Neural cell (in vitro differentiated cells): ENCODE measurements around the gene WDR20. TPM values are rescaled to one million over a fixed set of nuclear protein-coding genes. Genes with fewer than 3 reads are reported as not detected.
"Not testable (repeated sequence)": the region's sequence is repeated elsewhere in the genome, so short reads cannot be mapped to it uniquely, and the experiment has no call there.

Experiments
- H2AFZ ChIP-seq: fragments of 200-600, 300-800 bp; sonication (generic), shearing (Covaris generic); 2 replicates; pipeline ENCODE4 v1.6.0; 2014; ENCODE audit warnings: low read depth, mild to moderate bottlenecking, antibody characterized with exemption, low read length, moderate library complexity
- H3F3A ChIP-seq: fragments of 200-600 bp; shearing (Covaris generic); 2 replicates; pipeline ENCODE4 v1.6.1; 2016; ENCODE audit warnings: mild to moderate bottlenecking, moderate library complexity, mixed read lengths, antibody characterized with exemption, low read length; ENCODE audit not compliant: insufficient read depth, poor library complexity, severe bottlenecking
- H3K27ac ChIP-seq: fragments of 200-600, 300-800 bp; sonication (generic), shearing (Covaris generic); 2 replicates; pipeline ENCODE4 v1.5.1; 2014; ENCODE audit warnings: mild to moderate bottlenecking, low read length, moderate library complexity
- H3K27me3 ChIP-seq: fragments of 300-800, 200-600 bp; sonication (generic), shearing (Covaris generic); 2 replicates; pipeline ENCODE4 v1.6.0; 2014; ENCODE audit warnings: mild to moderate bottlenecking, low read depth, low read length, moderate library complexity; ENCODE audit not compliant: insufficient read depth
- H3K36me3 ChIP-seq: fragments of 300-800, 200-600 bp; sonication (generic), shearing (Covaris generic); 2 replicates; pipeline ENCODE4 v1.5.1; 2014; ENCODE audit warnings: mild to moderate bottlenecking, antibody characterized with exemption, low read length, moderate library complexity; ENCODE audit not compliant: insufficient read depth
- H3K4me2 ChIP-seq: fragments of 300-800, 200-600 bp; sonication (generic), shearing (Covaris generic); 2 replicates; pipeline ENCODE4 v1.6.0; 2014; ENCODE audit warnings: mild to moderate bottlenecking, low read length
- H3K4me3 ChIP-seq: fragments of 300-800, 200-600 bp; sonication (generic), shearing (Covaris generic); 2 replicates; pipeline ENCODE4 v1.5.1; 2014; ENCODE audit warnings: mild to moderate bottlenecking, low read length, moderate library complexity
- H3K79me2 ChIP-seq: fragments of 200-600 bp; shearing (Covaris generic); replicated peaks from 2 replicates; pipeline ENCODE4 v1.6.0; 2014; ENCODE audit warnings: mild to moderate bottlenecking, low read length, moderate library complexity; ENCODE audit not compliant: insufficient read depth
- H3K9ac ChIP-seq: fragments of 300-800, 200-600 bp; sonication (generic), shearing (Covaris generic); 2 replicates; pipeline ENCODE4 v1.6.1; 2016; ENCODE audit warnings: mild to moderate bottlenecking, low read length, mixed read lengths
- H3K9me2 ChIP-seq: fragments of 200-600 bp; shearing (Covaris generic); 2 replicates; pipeline ENCODE4 v1.6.1; 2016; ENCODE audit warnings: mild to moderate bottlenecking, low read length, mixed read lengths; ENCODE audit not compliant: insufficient read depth
- H3K9me3 ChIP-seq: fragments of 200-600, 300-800 bp; sonication (generic), shearing (Covaris generic); 2 replicates; pipeline ENCODE4 v1.6.1; 2016; ENCODE audit warnings: mild to moderate bottlenecking, mixed run types, low read length, moderate library complexity, mixed read lengths
- H4K20me1 ChIP-seq: fragments of 200-600 bp; shearing (Covaris generic); 2 replicates; pipeline ENCODE4 v1.6.1; 2016; ENCODE audit warnings: mild to moderate bottlenecking, mixed run types; ENCODE audit not compliant: insufficient read depth
- CTCF ChIP-seq: fragments of 450-650 bp; IDR thresholded peaks from 2 replicates; pipeline ENCODE4 v1.5.1; 2014; ENCODE audit warnings: antibody characterized with exemption, mild to moderate bottlenecking, moderate library complexity; ENCODE audit not compliant: poor library complexity, severe bottlenecking
- EP300 ChIP-seq: fragments of 450-650 bp; conservative IDR thresholded peaks from 2 replicates; pipeline ENCODE4 v1.6.1; 2014; ENCODE audit warnings: antibody characterized with exemption, mild to moderate bottlenecking, moderate library complexity; ENCODE audit not compliant: poor library complexity, severe bottlenecking
- EZH2 ChIP-seq: fragments of 200-600, 300-800 bp; shearing (Covaris generic), sonication (generic); IDR thresholded peaks from 2 replicates; pipeline ENCODE4 v1.6.1; 2014; ENCODE audit warnings: antibody characterized with exemption, low read length, borderline replicate concordance, mild to moderate bottlenecking; ENCODE audit not compliant: insufficient read depth, poor library complexity, severe bottlenecking
- MXI1 ChIP-seq: fragments of 450-650 bp; conservative IDR thresholded peaks from 2 replicates; pipeline ENCODE4 v1.6.1; 2014; ENCODE audit warnings: antibody characterized with exemption, mild to moderate bottlenecking; ENCODE audit not compliant: poor library complexity, severe bottlenecking
- POLR2AphosphoS5 ChIP-seq: IDR thresholded peaks from 2 replicates; pipeline ENCODE4 v1.6.1; 2012
- RAD21 ChIP-seq: fragments of 450-650 bp; conservative IDR thresholded peaks from 2 replicates; pipeline ENCODE4 v1.6.1; 2014; ENCODE audit warnings: antibody characterized with exemption, mild to moderate bottlenecking, moderate library complexity
- REST ChIP-seq: IDR thresholded peaks from 2 replicates; pipeline ENCODE4 v1.6.1; 2012; ENCODE audit warnings: borderline replicate concordance
- SMC3 ChIP-seq: fragments of 450-650 bp; conservative IDR thresholded peaks from 2 replicates; pipeline ENCODE4 v1.6.1; 2014; ENCODE audit warnings: antibody characterized with exemption, mild to moderate bottlenecking, moderate library complexity; ENCODE audit not compliant: poor library complexity
- TAF1 ChIP-seq: IDR thresholded peaks from 2 replicates; pipeline ENCODE4 v1.6.1; 2012; ENCODE audit warnings: low read depth
- polyA plus RNA-seq: library from polyadenylated mRNA; depleted of rRNA; stranded (reverse); fragments of >200 nt; gene quantifications from 2 replicates; pipeline ENCODE4 v1.2.3, GENCODE V29; 2014

WDR20 gene
- polyA plus RNA-seq, 1 donor from 2014 or later, result 28.6 TPM

- TF ChIP-seq REST (no peak), CTCF (no peak), POLR2AphosphoS5 (no peak), TAF1 (no peak), MXI1 (no peak), EZH2 (no peak), EP300 (no peak), RAD21 (no peak), SMC3 (no peak)
- no peaks in the 10 kb centered on the region for H3K79me2 ChIP-seq
- H4K20me1 ChIP-seq, result no peaks in the 10 kb centered on the region
- H2AFZ ChIP-seq, result no peak overlapping the region
- H3K4me2 ChIP-seq, result no peak overlapping the region
- no peaks in the 10 kb centered on the region for H3K9me3 ChIP-seq
- H3F3A ChIP-seq, result no peaks in the 10 kb centered on the region
- no peak overlapping the region for H3K27ac ChIP-seq
- H3K9me2 ChIP-seq, result no peaks in the 10 kb centered on the region
- H3K9ac ChIP-seq, result no peak overlapping the region
- H3K36me3 ChIP-seq, result no peaks in the 10 kb centered on the region
- H3K4me3 ChIP-seq, result no peak overlapping the region
- no peaks in the 10 kb centered on the region for H3K27me3 ChIP-seq
Observed at GRCh38 chr14:102239231-102239630, 99.5 kb downstream of the WDR20 start.

- H4K20me1 ChIP-seq, H3K9ac ChIP-seq, H3K9me3 ChIP-seq, H2AFZ ChIP-seq, H3K79me2 ChIP-seq, H3K9me2 ChIP-seq, H3K27ac ChIP-seq, H3K36me3 ChIP-seq, H3F3A ChIP-seq, H3K4me3 ChIP-seq, H3K4me2 ChIP-seq, H3K27me3 ChIP-seq: not testable (repeated sequence)
Observed at GRCh38 chr14:102240481-102240880, 100.8 kb downstream of the WDR20 start.

- Histone ChIP-seq H3K9me3 (no peaks in the 10 kb centered on the region), H3K27me3 (no peaks in the 10 kb centered on the region), H3K36me3 (no peaks in the 10 kb centered on the region), H3K9ac (no peak overlapping the region), H3K4me3 (no peak overlapping the region), H4K20me1 (no peaks in the 10 kb centered on the region), H3K27ac (no peak overlapping the region), H3K4me2 (no peak overlapping the region), H2AFZ (no peak overlapping the region), H3K79me2 (no peaks in the 10 kb centered on the region), H3K9me2 (no peaks in the 10 kb centered on the region), H3F3A (no peaks in the 10 kb centered on the region)
- TF ChIP-seq RAD21 (no peak), EZH2 (no peak)
Observed at GRCh38 chr14:102241147-102241546, 101.5 kb downstream of the WDR20 start.

DNA sequence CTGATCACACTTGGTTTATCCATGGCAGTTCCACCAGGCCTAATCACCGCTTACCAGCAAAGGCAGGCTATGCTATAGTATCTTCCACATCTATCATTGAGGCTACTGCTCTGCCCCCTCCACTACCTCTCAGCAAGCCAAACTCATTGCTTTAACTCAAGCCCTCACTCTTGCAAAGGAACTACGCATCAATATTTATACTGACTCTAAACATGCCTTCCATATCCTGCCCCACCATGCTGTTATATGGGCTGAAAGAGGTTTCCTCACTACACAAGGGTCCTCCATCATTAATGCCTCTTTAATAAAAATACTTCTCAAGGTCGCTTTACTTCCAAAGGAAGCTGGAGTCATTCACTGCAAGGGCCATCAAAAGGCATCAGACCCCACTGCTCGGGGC, 104.1 kb downstream of the WDR20 start:
- H3K9me3 ChIP-seq, H3K9ac ChIP-seq, H3K27me3 ChIP-seq, H3K4me3 ChIP-seq, H3K79me2 ChIP-seq, H2AFZ ChIP-seq, H4K20me1 ChIP-seq, H3K36me3 ChIP-seq, H3K9me2 ChIP-seq, H3K27ac ChIP-seq, H3K4me2 ChIP-seq, H3F3A ChIP-seq: not testable (repeated sequence)
